ENCODE measurements around the gene CLDN14. TPM values are rescaled to one million over a fixed set of nuclear protein-coding genes. Genes with fewer than 3 reads are reported as not detected.

CLDN14 gene
- total RNA-seq, 1 experiment from 2014 or later, result 8.9 TPM

GRCh38 chr21:36504067-36505058 is 24.4 kb upstream of the CLDN14 start:
- TF ChIP-seq, protein P1, sequence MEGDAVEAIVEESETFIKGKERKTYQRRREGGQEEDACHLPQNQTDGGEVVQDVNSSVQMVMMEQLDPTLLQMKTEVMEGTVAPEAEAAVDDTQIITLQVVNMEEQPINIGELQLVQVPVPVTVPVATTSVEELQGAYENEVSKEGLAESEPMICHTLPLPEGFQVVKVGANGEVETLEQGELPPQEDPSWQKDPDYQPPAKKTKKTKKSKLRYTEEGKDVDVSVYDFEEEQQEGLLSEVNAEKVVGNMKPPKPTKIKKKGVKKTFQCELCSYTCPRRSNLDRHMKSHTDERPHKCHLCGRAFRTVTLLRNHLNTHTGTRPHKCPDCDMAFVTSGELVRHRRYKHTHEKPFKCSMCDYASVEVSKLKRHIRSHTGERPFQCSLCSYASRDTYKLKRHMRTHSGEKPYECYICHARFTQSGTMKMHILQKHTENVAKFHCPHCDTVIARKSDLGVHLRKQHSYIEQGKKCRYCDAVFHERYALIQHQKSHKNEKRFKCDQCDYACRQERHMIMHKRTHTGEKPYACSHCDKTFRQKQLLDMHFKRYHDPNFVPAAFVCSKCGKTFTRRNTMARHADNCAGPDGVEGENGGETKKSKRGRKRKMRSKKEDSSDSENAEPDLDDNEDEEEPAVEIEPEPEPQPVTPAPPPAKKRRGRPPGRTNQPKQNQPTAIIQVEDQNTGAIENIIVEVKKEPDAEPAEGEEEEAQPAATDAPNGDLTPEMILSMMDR (conservative IDR thresholded peaks at IDR 0.05; ENCODE audit: low read depth, low read length), result peak; percentile 92
- TF ChIP-seq EZH2phosphoT487 (IDR thresholded peaks at IDR 0.05; ENCODE audit: borderline replicate concordance, low read length) (no peak), EZH2 (IDR thresholded peaks at IDR 0.05; ENCODE audit: low read length, unreplicated experiment) (no peak)
- H3F3A ChIP-seq (ENCODE audit: low read length, unreplicated experiment), result no peaks in the 10 kb centered on the region
- no TSS peak for BruUV-seq (replicated peaks)
- H3K4me3 ChIP-seq (ENCODE audit: low read length), result no peak overlapping the region
- H3K27ac ChIP-seq (ENCODE audit: low read length), result no peak overlapping the region
- no peaks in the 10 kb centered on the region for H3K27me3 ChIP-seq (ENCODE audit: low read length)
- peaks cover 46% of the 10 kb centered on the region for H3K4me1 ChIP-seq (ENCODE audit: insufficient read depth, low read length)
- H3K4me2 ChIP-seq (ENCODE audit: low read length), result no peak overlapping the region
- ATAC-seq (no peak), DNase-seq (peak; percentile 78)
- no peaks in the 10 kb centered on the region for H3K79me2 ChIP-seq (ENCODE audit: low read length)
- no peak overlapping the region for H2AFZ ChIP-seq (ENCODE audit: low read length)
- POLR2A ChIA-PET (ENCODE audit: unreplicated experiment), result no interaction called here
- no peaks in the 10 kb centered on the region for H3K9me3 ChIP-seq (ENCODE audit: low read length)
- H3K36me3 ChIP-seq (ENCODE audit: low read depth, low read length), result no peaks in the 10 kb centered on the region
- intact Hi-C loops (cut with micrococcal nuclease), result loop anchor here (1.0 to 10.0 kb wide), 6 partner anchors 84 to 423 kb away; no protein-coding TSS in a partner anchor
- CTCF ChIA-PET, result interaction anchor here (0.5 to 0.9 kb wide), 2 partner anchors 160 to 413 kb away, joined by 3 read pairs; no protein-coding TSS in a partner anchor
- no peaks in the 10 kb centered on the region for H3K9me2 ChIP-seq (replicated peaks; ENCODE audit: low read length)
- no peak overlapping the region for H3K9ac ChIP-seq (ENCODE audit: low read length)
- no peaks in the 10 kb centered on the region for H4K20me1 ChIP-seq (ENCODE audit: low read length)

DNA sequence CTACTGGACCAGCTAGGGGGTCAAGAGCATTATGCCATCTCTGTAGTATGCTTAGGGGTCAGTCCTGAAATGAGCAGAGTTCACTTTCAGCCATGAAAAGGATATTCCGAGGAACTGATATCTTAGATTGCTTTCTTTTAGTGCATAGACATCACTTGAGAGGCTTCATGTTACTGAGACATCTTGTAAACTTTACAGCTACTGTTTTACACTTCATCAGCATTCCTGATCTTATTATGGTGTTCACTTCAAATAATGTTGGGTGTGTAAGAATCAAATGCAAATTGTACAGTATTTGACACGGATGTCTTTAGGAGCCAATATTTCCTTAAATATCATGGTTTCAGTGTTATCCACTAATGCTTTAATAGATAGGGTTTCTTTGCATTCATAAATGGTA is 22.4 kb upstream of the CLDN14 start:
- H3K9ac ChIP-seq (ENCODE audit: low read length), result no peak overlapping the region
- ChIA-PET CTCF (interaction anchor here (0.7 kb wide), 1 partner anchor 31 kb away, joined by 3 read pairs; no protein-coding TSS in a partner anchor), POLR2A (ENCODE audit: unreplicated experiment) (no interaction called here)
- no peak overlapping the region for H3K4me3 ChIP-seq (ENCODE audit: low read length)
- H3K36me3 ChIP-seq (ENCODE audit: low read depth, low read length), result no peaks in the 10 kb centered on the region
- TF ChIP-seq, protein P1 (conservative IDR thresholded peaks at IDR 0.05; ENCODE audit: low read depth, low read length), result no peak
- no peak for TF ChIP-seq EZH2phosphoT487 (IDR thresholded peaks at IDR 0.05; ENCODE audit: borderline replicate concordance, low read length)
- TF ChIP-seq EZH2 (IDR thresholded peaks at IDR 0.05; ENCODE audit: low read length, unreplicated experiment), result no peak
- no peaks in the 10 kb centered on the region for H3K79me2 ChIP-seq (ENCODE audit: low read length)
- BruUV-seq (replicated peaks), result no TSS peak
- no peaks in the 10 kb centered on the region for H3F3A ChIP-seq (ENCODE audit: low read length, unreplicated experiment)
- H3K9me3 ChIP-seq (ENCODE audit: low read length), result no peaks in the 10 kb centered on the region
- H3K9me2 ChIP-seq (replicated peaks; ENCODE audit: low read length), result no peaks in the 10 kb centered on the region
- H3K4me2 ChIP-seq (ENCODE audit: low read length), result no peak overlapping the region
- DNase-seq (no peak), ATAC-seq (no peak)
- no peak overlapping the region for H3K27ac ChIP-seq (ENCODE audit: low read length)
- H3K4me1 ChIP-seq (ENCODE audit: insufficient read depth, low read length), result peaks cover 32% of the 10 kb centered on the region
- no peaks in the 10 kb centered on the region for H4K20me1 ChIP-seq (ENCODE audit: low read length)
- no peaks in the 10 kb centered on the region for H3K27me3 ChIP-seq (ENCODE audit: low read length)
- H2AFZ ChIP-seq (ENCODE audit: low read length), result no peak overlapping the region
- intact Hi-C loops (cut with micrococcal nuclease), result loop anchor here (5.0 to 10.0 kb wide), 3 partner anchors 162 to 425 kb away; no protein-coding TSS in a partner anchor

DNA sequence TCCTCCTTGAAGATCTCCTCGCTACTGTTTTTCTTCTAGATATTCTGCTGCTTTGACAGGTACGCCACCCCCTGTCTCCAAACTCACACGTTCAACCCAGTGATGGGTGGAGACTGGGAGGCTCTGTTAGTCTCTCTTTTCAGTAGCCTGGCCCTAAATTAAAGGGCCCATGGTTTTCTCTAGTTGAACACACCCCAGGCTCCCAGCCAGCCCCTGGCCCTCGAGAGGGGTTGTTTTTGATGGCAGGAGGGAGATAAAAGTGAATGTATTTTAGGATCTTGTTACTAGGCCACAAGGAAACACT is 21.6 kb upstream of the CLDN14 start:
- H3K27me3 ChIP-seq (ENCODE audit: low read length), result no peaks in the 10 kb centered on the region
- ChIA-PET POLR2A (ENCODE audit: unreplicated experiment) (no interaction called here), CTCF (no interaction called here)
- no peak for TF ChIP-seq EZH2phosphoT487 (IDR thresholded peaks at IDR 0.05; ENCODE audit: borderline replicate concordance, low read length)
- TF ChIP-seq, protein P1 (conservative IDR thresholded peaks at IDR 0.05; ENCODE audit: low read depth, low read length), result no peak
- no peak for TF ChIP-seq EZH2 (IDR thresholded peaks at IDR 0.05; ENCODE audit: low read length, unreplicated experiment)
- no TSS peak for BruUV-seq (replicated peaks)
- no peaks in the 10 kb centered on the region for H3K79me2 ChIP-seq (ENCODE audit: low read length)
- H3K9ac ChIP-seq (ENCODE audit: low read length), result no peak overlapping the region
- H3K9me3 ChIP-seq (ENCODE audit: low read length), result no peaks in the 10 kb centered on the region
- peaks cover 29% of the 10 kb centered on the region for H3K4me1 ChIP-seq (ENCODE audit: insufficient read depth, low read length)
- no peaks in the 10 kb centered on the region for H3F3A ChIP-seq (ENCODE audit: low read length, unreplicated experiment)
- H3K4me2 ChIP-seq (ENCODE audit: low read length), result no peak overlapping the region
- no peak overlapping the region for H3K27ac ChIP-seq (ENCODE audit: low read length)
- H2AFZ ChIP-seq (ENCODE audit: low read length), result no peak overlapping the region
- H3K36me3 ChIP-seq (ENCODE audit: low read depth, low read length), result no peaks in the 10 kb centered on the region
- DNase-seq, result no peak
- no peak overlapping the region for H3K4me3 ChIP-seq (ENCODE audit: low read length)
- intact Hi-C loops (cut with micrococcal nuclease), result loop anchor here (5.0 to 10.0 kb wide), 3 partner anchors 163 to 426 kb away; no protein-coding TSS in a partner anchor
- no peak for ATAC-seq
- H3K9me2 ChIP-seq (replicated peaks; ENCODE audit: low read length), result no peaks in the 10 kb centered on the region
- no peaks in the 10 kb centered on the region for H4K20me1 ChIP-seq (ENCODE audit: low read length)
